Activated CD8-positive, alpha-beta memory T cell treated with anti-CD3 and anti-CD28 coated beads, Interleukin-2, amount 10 ng/mL, durations not matched to agents 7 days and 5 days (primary cell): ENCODE data around the gene SMTNL1. TPM values are rescaled to one million over a fixed set of nuclear protein-coding genes. Genes with fewer than 3 reads are reported as not detected.

Experiments
- ATAC-seq: fragments of 150-1000 bp; cut with Tn5 transposase; one replicate; pipeline ENCODE4 v1.10.0; 2021; ENCODE audit warnings: moderate library complexity
- CTCF ChIA-PET: fragments of 350-600 bp; sonication (Branson Sonifier 250); formaldehyde crosslinking; loops from one replicate; lab custom pipeline; 2021; ENCODE audit warnings: antibody characterized with exemption; lab: Charles Lee
- DNase-seq: peaks from one replicate; pipeline ENCODE4 v3.0.0-alpha.2; 2020
- H3K27ac Mint-ChIP-seq: one replicate; pipeline ENCODE4 v1.8.0; 2021; ENCODE audit warnings: mild to moderate bottlenecking, mixed read lengths
- H3K27me3 Mint-ChIP-seq: one replicate; pipeline ENCODE4 v1.8.0; 2021; ENCODE audit warnings: mixed read lengths
- H3K36me3 Mint-ChIP-seq: one replicate; pipeline ENCODE4 v1.8.0; 2021; ENCODE audit warnings: mild to moderate bottlenecking, mixed read lengths
- H3K4me1 Mint-ChIP-seq: one replicate; pipeline ENCODE4 v1.8.0; 2021; ENCODE audit warnings: mixed read lengths
- H3K4me3 Mint-ChIP-seq: one replicate; pipeline ENCODE4 v1.8.0; 2021; ENCODE audit warnings: mild to moderate bottlenecking, moderate library complexity, mixed read lengths
- H3K9me3 Mint-ChIP-seq: one replicate; pipeline ENCODE4 v1.8.0; 2022; ENCODE audit warnings: low read depth, mixed read lengths
- total RNA-seq, 2 experiments: library from RNA; stranded (reverse); gene quantifications; one replicate each; pipeline ENCODE4 v1.2.3, GENCODE V29; 2021

The SMTNL1 gene, protein sequence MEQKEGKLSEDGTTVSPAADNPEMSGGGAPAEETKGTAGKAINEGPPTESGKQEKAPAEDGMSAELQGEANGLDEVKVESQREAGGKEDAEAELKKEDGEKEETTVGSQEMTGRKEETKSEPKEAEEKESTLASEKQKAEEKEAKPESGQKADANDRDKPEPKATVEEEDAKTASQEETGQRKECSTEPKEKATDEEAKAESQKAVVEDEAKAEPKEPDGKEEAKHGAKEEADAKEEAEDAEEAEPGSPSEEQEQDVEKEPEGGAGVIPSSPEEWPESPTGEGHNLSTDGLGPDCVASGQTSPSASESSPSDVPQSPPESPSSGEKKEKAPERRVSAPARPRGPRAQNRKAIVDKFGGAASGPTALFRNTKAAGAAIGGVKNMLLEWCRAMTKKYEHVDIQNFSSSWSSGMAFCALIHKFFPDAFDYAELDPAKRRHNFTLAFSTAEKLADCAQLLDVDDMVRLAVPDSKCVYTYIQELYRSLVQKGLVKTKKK
- total RNA-seq, result not detected

GRCh38 chr11:57536947-57537619, at the start of gene SMTNL1:
TSS of gene SMTNL1 (plus strand) at chr11:57537595. CDS start at chr11:57542643, 5,048 bp downstream.
- Mint-ChIP-seq H3K36me3 (peaks cover 15% of the 10 kb centered on the region), H3K9me3 (no peaks in the 10 kb centered on the region), H3K4me1 (peaks cover under 1% of the 10 kb centered on the region), H3K4me3 (no peak within 1 kb of the TSS), H3K27me3 (no peaks in the 10 kb centered on the region), H3K27ac (no peak within 1 kb of the TSS)
- no peak for ATAC-seq
- CTCF ChIA-PET, result interaction anchor here (0.9 to 2.6 kb wide), 4 partner anchors 10 to 108 kb away, joined by 3 to 10 read pairs (median 4); no protein-coding TSS in a partner anchor
- no peak for DNase-seq

DNA sequence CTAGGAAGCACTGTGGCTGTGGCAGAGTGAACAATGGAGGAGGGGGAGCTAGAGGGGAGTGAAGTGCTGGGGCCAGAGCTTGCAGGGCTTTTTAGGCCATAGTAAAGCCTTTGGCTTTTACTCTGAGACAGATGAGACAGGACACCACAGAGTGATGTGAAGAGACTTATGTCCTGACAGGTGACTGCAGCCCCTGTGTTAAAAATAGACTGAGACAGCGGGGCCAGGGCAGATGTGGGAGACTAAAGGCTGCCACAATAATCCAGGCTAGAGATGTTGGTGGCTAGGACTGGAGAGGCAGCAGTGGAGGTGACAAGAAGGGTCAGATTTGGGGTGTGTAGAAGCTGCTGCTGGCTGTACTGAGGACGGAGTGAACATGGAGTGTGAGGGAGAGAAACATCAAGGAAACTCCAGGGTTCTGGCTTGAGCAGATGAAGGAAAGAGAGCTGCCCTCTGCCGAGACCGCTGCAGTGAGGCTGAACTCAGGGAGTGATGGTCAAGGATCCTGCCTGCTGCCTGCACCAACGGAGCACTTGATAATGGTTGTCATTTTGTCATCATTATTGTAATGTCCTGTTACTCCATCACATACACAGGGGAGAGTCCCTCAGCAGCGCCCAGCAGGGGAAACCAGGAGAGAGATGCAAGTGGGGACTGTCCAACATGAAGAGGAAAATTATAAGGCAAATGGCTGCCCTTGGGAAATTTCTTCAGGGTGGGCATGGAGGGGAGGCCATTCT, 49.3 kb upstream of the SMTNL1 start:
- no peak for DNase-seq
- Mint-ChIP-seq H3K4me1 (peaks cover 3% of the 10 kb centered on the region), H3K27ac (no peak overlapping the region), H3K4me3 (no peak overlapping the region), H3K9me3 (no peaks in the 10 kb centered on the region), H3K36me3 (peaks cover 15% of the 10 kb centered on the region), H3K27me3 (peaks cover 7% of the 10 kb centered on the region)
- no peak for ATAC-seq
- CTCF ChIA-PET, result interaction anchor here (0.8 to 11.9 kb wide), 5 partner anchors 15 to 39 kb away, joined by 3 to 247 read pairs (median 5); partner anchors contain the start of genes RTN4RL2, SLC43A1 and TIMM10

DNA sequence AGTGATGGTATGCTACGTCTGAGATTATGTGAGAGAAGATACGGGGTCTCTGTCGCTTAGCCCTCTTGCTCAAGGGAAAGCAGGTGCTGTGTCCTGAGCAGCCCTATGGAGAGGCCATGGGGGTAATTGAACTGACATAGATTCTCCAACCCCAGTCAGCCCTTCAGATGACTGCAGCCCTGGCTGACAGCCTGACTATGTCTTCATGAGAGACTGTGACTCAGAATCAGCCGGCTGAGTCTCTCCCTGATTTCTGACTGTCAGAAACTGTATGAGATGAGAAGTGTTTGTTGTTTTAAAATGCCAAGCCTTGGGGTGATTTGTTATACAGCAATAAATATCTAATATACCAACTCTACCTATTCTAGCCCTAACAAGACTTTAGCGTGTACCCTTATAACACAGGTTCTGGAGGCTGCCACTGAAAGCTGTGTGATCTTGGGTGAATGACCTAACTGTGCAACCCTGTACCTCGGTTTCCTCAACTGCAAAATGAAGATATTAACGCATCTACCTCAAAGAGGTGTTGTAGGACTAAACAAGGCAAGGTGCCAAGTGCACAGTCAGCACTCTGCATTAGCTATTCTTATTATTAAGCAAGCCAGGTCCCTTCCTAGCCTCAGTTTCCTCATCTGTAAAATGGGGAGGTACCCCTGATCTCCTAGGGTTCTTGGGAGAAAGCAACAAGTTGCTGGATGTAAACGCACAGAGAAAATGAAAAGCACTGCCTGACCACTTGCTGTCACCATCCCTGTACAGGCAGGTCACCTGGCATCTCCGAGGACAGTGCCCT, 46.7 kb upstream of the SMTNL1 start:
- Mint-ChIP-seq H3K27me3 (no peaks in the 10 kb centered on the region), H3K4me3 (no peak overlapping the region), H3K9me3 (no peaks in the 10 kb centered on the region), H3K4me1 (peaks cover 10% of the 10 kb centered on the region), H3K36me3 (peaks cover 9% of the 10 kb centered on the region), H3K27ac (peak overlapping the region; percentile 30)
- DNase-seq (no peak), ATAC-seq (no peak)
- CTCF ChIA-PET, result interaction anchor here (0.7 to 11.9 kb wide), 13 partner anchors 8 to 149 kb away, joined by 3 to 247 read pairs (median 27); partner anchors contain the start of genes RTN4RL2, SLC43A1 and TIMM10

- no peaks in the 10 kb centered on the region for H3K9me3 Mint-ChIP-seq
These were observed 45.9 kb upstream of the SMTNL1 start for GRCh38 chr11:57491371-57492061.

GRCh38 chr11:57493507-57494503, 43.6 kb upstream of the SMTNL1 start:
- no peaks in the 10 kb centered on the region for H3K9me3 Mint-ChIP-seq
- ATAC-seq (peak; percentile 84), DNase-seq (peak; percentile 81)
- H3K27me3 Mint-ChIP-seq, result no peaks in the 10 kb centered on the region
- H3K36me3 Mint-ChIP-seq, result peaks cover 5% of the 10 kb centered on the region
- H3K27ac Mint-ChIP-seq, result peak overlapping the region; percentile 55
- H3K4me3 Mint-ChIP-seq, result no peak overlapping the region
- CTCF ChIA-PET, result interaction anchor here (0.6 to 11.9 kb wide), 48 partner anchors 8 to 307 kb away, joined by 3 to 247 read pairs (median 4); partner anchors contain the start of genes MED19, RTN4RL2, SLC43A1 and SLC43A3
- peaks cover 10% of the 10 kb centered on the region for H3K4me1 Mint-ChIP-seq

More at GRCh38 chr11:57491371-57492061, 45.9 kb upstream of the SMTNL1 start:
- Mint-ChIP-seq H3K27ac (no peak overlapping the region), H3K27me3 (no peaks in the 10 kb centered on the region), H3K4me3 (no peak overlapping the region), H3K36me3 (peaks cover 7% of the 10 kb centered on the region), H3K4me1 (peaks cover 10% of the 10 kb centered on the region)
- ATAC-seq (peak; percentile 66), DNase-seq (peak; percentile 75)
- CTCF ChIA-PET, result interaction anchor here (0.7 to 11.9 kb wide), 19 partner anchors 9 to 311 kb away, joined by 3 to 247 read pairs (median 15); partner anchors contain the start of genes RTN4RL2, SLC43A1 and TIMM10

- H3K27me3 Mint-ChIP-seq, result no peaks in the 10 kb centered on the region
- H3K27ac Mint-ChIP-seq, result no peak overlapping the region
- H3K4me3 Mint-ChIP-seq, result no peak overlapping the region
- H3K36me3 Mint-ChIP-seq, result peaks cover 7% of the 10 kb centered on the region
- DNase-seq, result no peak
- CTCF ChIA-PET, result interaction anchor here (0.6 to 11.9 kb wide), 4 partner anchors 19 to 38 kb away, joined by 3 to 98 read pairs (median 10); partner anchors contain the start of gene RTN4RL2
- H3K4me1 Mint-ChIP-seq, result peaks cover 10% of the 10 kb centered on the region
- no peaks in the 10 kb centered on the region for H3K9me3 Mint-ChIP-seq
- ATAC-seq, result no peak
These were observed 41.1 kb upstream of the SMTNL1 start for GRCh38 chr11:57496109-57496820.

DNA sequence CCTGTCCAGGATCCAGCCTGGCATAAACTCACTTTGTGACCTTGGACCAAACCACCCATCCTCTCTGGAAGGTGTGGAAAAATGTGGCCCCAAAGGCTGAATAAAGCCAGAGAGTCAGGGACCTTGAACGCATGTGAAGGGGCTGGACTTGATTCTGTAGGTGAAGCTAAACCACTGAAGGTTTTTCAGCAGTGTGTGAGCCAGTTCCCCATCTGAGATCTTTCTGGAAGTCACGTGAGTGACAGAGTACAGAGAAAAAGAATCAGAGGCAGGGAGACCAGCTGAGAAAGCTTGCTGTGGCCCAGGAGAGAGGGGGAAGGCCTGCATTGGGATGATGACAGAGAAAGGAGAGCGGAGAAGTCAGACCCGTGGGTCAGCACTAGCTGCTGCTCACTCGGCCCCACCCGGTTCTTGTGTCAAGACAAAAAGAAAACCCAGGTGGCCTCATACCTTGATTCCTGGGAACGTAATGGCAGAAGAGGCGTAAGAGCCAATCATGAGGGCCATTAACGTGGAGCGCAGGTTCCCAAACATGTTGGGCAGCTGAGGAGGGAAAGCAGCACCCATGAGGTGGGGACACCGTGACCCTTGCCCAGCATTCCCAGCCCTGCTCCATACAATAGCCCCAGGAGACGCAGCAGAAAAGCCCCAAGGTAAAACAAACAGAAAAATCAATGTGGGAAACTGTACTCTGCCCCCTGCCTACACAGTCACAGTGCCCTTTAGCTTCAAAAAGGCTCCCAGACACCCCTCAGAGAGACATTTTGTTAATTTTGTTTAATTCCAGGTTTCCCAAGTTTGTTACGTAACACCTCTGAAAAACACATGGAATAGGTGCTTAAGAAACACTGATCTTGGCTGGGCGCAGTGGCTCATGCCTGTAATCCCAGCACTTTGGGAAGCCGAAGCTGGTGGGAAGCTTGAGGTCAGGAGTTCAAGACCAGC, 39.8 kb upstream of the SMTNL1 start:
- H3K27ac Mint-ChIP-seq, result no peak overlapping the region
- H3K27me3 Mint-ChIP-seq, result no peaks in the 10 kb centered on the region
- H3K36me3 Mint-ChIP-seq, result peaks cover 7% of the 10 kb centered on the region
- H3K4me3 Mint-ChIP-seq, result no peak overlapping the region
- DNase-seq (no peak), ATAC-seq (no peak)
- CTCF ChIA-PET, result interaction anchor here (1.2 to 11.9 kb wide), 4 partner anchors 17 to 39 kb away, joined by 3 to 98 read pairs (median 10); partner anchors contain the start of gene RTN4RL2
- no peaks in the 10 kb centered on the region for H3K9me3 Mint-ChIP-seq
- peaks cover 10% of the 10 kb centered on the region for H3K4me1 Mint-ChIP-seq

DNA sequence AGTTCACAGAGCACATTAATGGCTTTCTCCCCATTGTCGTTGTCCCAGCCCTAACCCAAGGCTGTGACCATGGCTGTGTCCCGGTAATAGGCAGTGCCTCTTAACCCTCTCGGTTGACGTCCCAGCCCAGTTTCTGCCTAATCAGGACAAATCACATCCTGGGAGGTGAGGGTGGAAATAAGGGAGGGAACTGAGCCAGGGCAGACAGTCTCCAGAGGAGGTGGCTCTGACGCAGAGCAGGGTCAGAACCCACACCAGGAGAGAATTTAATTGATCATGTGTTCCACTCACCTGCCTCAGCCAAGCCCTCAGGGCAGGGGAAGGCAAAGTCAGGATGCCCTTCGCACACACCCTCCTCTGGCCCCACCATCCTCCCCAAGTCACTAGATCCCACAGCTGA, 38.9 kb upstream of the SMTNL1 start:
- CTCF ChIA-PET, result interaction anchor here (3.3 to 11.9 kb wide), 2 partner anchors 28 to 40 kb away, joined by 15 to 98 read pairs; partner anchors contain the start of gene RTN4RL2
- no peaks in the 10 kb centered on the region for H3K9me3 Mint-ChIP-seq

GRCh38 chr11:57499413-57499982, 37.9 kb upstream of the SMTNL1 start:
- ATAC-seq (peak; percentile 54), DNase-seq (no peak)
- CTCF ChIA-PET, result interaction anchor here (0.7 to 4.0 kb wide), 3 partner anchors 15 to 141 kb away, joined by 3 to 21 read pairs (median 3); partner anchors contain the start of gene SLC43A1
- Mint-ChIP-seq H3K4me1 (no peaks in the 10 kb centered on the region), H3K36me3 (peaks cover 9% of the 10 kb centered on the region), H3K4me3 (no peak overlapping the region), H3K9me3 (no peaks in the 10 kb centered on the region), H3K27ac (no peak overlapping the region), H3K27me3 (no peaks in the 10 kb centered on the region)

More for the DNA sequence above, 38.9 kb upstream of the SMTNL1 start:
- ATAC-seq, result no peak
- no peak overlapping the region for H3K4me3 Mint-ChIP-seq
- H3K4me1 Mint-ChIP-seq, result peaks cover 7% of the 10 kb centered on the region
- no peaks in the 10 kb centered on the region for H3K27me3 Mint-ChIP-seq
- DNase-seq, result no peak
- H3K27ac Mint-ChIP-seq, result no peak overlapping the region
- peaks cover 7% of the 10 kb centered on the region for H3K36me3 Mint-ChIP-seq
